Measurements from ENCODE around the gene GRB2.
"Not testable (repeated sequence)": the region's sequence is repeated elsewhere in the genome, so short reads cannot be mapped to it uniquely, and the experiment has no call there.

GRB2 gene

GRCh38 chr17:75442168-75443103 is 37.0 kb upstream of the GRB2 start:
- no peaks in the 10 kb centered on the region for H4K20me1 ChIP-seq (ENCODE audit: low read depth, low read length)
- no peak overlapping the region for H3K4me2 ChIP-seq (ENCODE audit: low read depth, low read length, poor library complexity, severe bottlenecking)
- no peak overlapping the region for H3K27ac ChIP-seq (ENCODE audit: low read depth, low read length)
- TF ChIP-seq EZH2phosphoT487 (conservative IDR thresholded peaks at IDR 0.05; ENCODE audit: low read length) (no peak), CTCF (IDR thresholded peaks at IDR 0.05; ENCODE audit: insufficient read depth, low read length, poor library complexity, severe bottlenecking) (no peak)
- H3K9me3 ChIP-seq (ENCODE audit: insufficient read depth, low read length), result no peaks in the 10 kb centered on the region
- H3K9me2 ChIP-seq (replicated peaks; ENCODE audit: insufficient read depth, low read length), result no peaks in the 10 kb centered on the region
- H3K36me3 ChIP-seq (ENCODE audit: low read length), result no peaks in the 10 kb centered on the region
- H3K27me3 ChIP-seq (ENCODE audit: low read length), result no peaks in the 10 kb centered on the region
- H3K9ac ChIP-seq (ENCODE audit: low read length), result no peak overlapping the region
- no peaks in the 10 kb centered on the region for H3F3A ChIP-seq (ENCODE audit: insufficient read depth)
- no peaks in the 10 kb centered on the region for H3K79me2 ChIP-seq (ENCODE audit: insufficient read depth, low read length)
- no peak overlapping the region for H2AFZ ChIP-seq (ENCODE audit: low read depth, low read length, severe bottlenecking)
- H3K4me3 ChIP-seq (ENCODE audit: insufficient read depth, low read length, poor library complexity, severe bottlenecking), result no peak overlapping the region

- Histone ChIP-seq H4K20me1 (ENCODE audit: low read depth, low read length) (no peaks in the 10 kb centered on the region), H3K9ac (ENCODE audit: low read length) (no peak overlapping the region), H3K27ac (ENCODE audit: low read depth, low read length) (no peak overlapping the region), H3F3A (ENCODE audit: insufficient read depth) (no peaks in the 10 kb centered on the region), H3K27me3 (ENCODE audit: low read length) (no peaks in the 10 kb centered on the region), H3K4me3 (ENCODE audit: insufficient read depth, low read length, poor library complexity, severe bottlenecking) (no peak overlapping the region), H3K4me2 (ENCODE audit: low read depth, low read length, poor library complexity, severe bottlenecking) (no peak overlapping the region), H3K9me3 (ENCODE audit: insufficient read depth, low read length) (no peaks in the 10 kb centered on the region), H3K79me2 (ENCODE audit: insufficient read depth, low read length) (no peaks in the 10 kb centered on the region), H3K36me3 (ENCODE audit: low read length) (no peaks in the 10 kb centered on the region), H2AFZ (ENCODE audit: low read depth, low read length, severe bottlenecking) (no peak overlapping the region), H3K9me2 (replicated peaks; ENCODE audit: insufficient read depth, low read length) (no peaks in the 10 kb centered on the region)
- TF ChIP-seq CTCF (IDR thresholded peaks at IDR 0.05; ENCODE audit: insufficient read depth, low read length, poor library complexity, severe bottlenecking) (no peak), EZH2phosphoT487 (conservative IDR thresholded peaks at IDR 0.05; ENCODE audit: low read length) (no peak)
Measured at GRCh38 chr17:75440738-75441448, 35.4 kb upstream of the GRB2 start.

- TF ChIP-seq CTCF (IDR thresholded peaks at IDR 0.05; ENCODE audit: insufficient read depth, low read length, poor library complexity, severe bottlenecking) (no peak), EZH2phosphoT487 (conservative IDR thresholded peaks at IDR 0.05; ENCODE audit: low read length) (no peak)
- Histone ChIP-seq H3F3A (ENCODE audit: insufficient read depth) (no peaks in the 10 kb centered on the region), H3K27me3 (ENCODE audit: low read length) (no peaks in the 10 kb centered on the region), H2AFZ (ENCODE audit: low read depth, low read length, severe bottlenecking) (no peak overlapping the region), H3K9me3 (ENCODE audit: insufficient read depth, low read length) (no peaks in the 10 kb centered on the region), H3K4me3 (ENCODE audit: insufficient read depth, low read length, poor library complexity, severe bottlenecking) (no peak overlapping the region), H4K20me1 (ENCODE audit: low read depth, low read length) (no peaks in the 10 kb centered on the region), H3K27ac (ENCODE audit: low read depth, low read length) (no peak overlapping the region), H3K36me3 (ENCODE audit: low read length) (no peaks in the 10 kb centered on the region), H3K79me2 (ENCODE audit: insufficient read depth, low read length) (no peaks in the 10 kb centered on the region), H3K9me2 (replicated peaks; ENCODE audit: insufficient read depth, low read length) (no peaks in the 10 kb centered on the region), H3K9ac (ENCODE audit: low read length) (no peak overlapping the region), H3K4me2 (ENCODE audit: low read depth, low read length, poor library complexity, severe bottlenecking) (no peak overlapping the region)
Measured at GRCh38 chr17:75439287-75439686, 33.8 kb upstream of the GRB2 start.

- not testable (repeated sequence) for H3K27ac ChIP-seq (ENCODE audit: low read depth, low read length); H3K9ac ChIP-seq (ENCODE audit: low read length)
Measured at GRCh38 chr17:75437404-75437803, 31.9 kb upstream of the GRB2 start.

GRCh38 chr17:75434433-75434832 is 29.0 kb upstream of the GRB2 start:
- H3K4me2 ChIP-seq (ENCODE audit: low read depth, low read length, poor library complexity, severe bottlenecking); H3K9ac ChIP-seq (ENCODE audit: low read length); H3K9me2 ChIP-seq (replicated peaks; ENCODE audit: insufficient read depth, low read length); H4K20me1 ChIP-seq (ENCODE audit: low read depth, low read length); H3K9me3 ChIP-seq (ENCODE audit: insufficient read depth, low read length); H3K79me2 ChIP-seq (ENCODE audit: insufficient read depth, low read length); H3K36me3 ChIP-seq (ENCODE audit: low read length); H3K27ac ChIP-seq (ENCODE audit: low read depth, low read length); H3K27me3 ChIP-seq (ENCODE audit: low read length); H3F3A ChIP-seq (ENCODE audit: insufficient read depth); H3K4me3 ChIP-seq (ENCODE audit: insufficient read depth, low read length, poor library complexity, severe bottlenecking); H2AFZ ChIP-seq (ENCODE audit: low read depth, low read length, severe bottlenecking): not testable (repeated sequence)

More at GRCh38 chr17:75437404-75437803, 31.9 kb upstream of the GRB2 start:
- not testable (repeated sequence) for H3K4me3 ChIP-seq (ENCODE audit: insufficient read depth, low read length, poor library complexity, severe bottlenecking); H3K9me2 ChIP-seq (replicated peaks; ENCODE audit: insufficient read depth, low read length); H3K79me2 ChIP-seq (ENCODE audit: insufficient read depth, low read length); H3K36me3 ChIP-seq (ENCODE audit: low read length); H4K20me1 ChIP-seq (ENCODE audit: low read depth, low read length); H3K9me3 ChIP-seq (ENCODE audit: insufficient read depth, low read length); H3K4me2 ChIP-seq (ENCODE audit: low read depth, low read length, poor library complexity, severe bottlenecking); H2AFZ ChIP-seq (ENCODE audit: low read depth, low read length, severe bottlenecking); H3K27me3 ChIP-seq (ENCODE audit: low read length); H3F3A ChIP-seq (ENCODE audit: insufficient read depth)

Data from SU-DHL-6 (cell line).